ENCODE data around the gene DYNLT1. TPM values are rescaled to one million over a fixed set of nuclear protein-coding genes. Genes with fewer than 3 reads are reported as not detected.

The DYNLT1 gene
- polyA plus RNA-seq, 1 donor from 2014 or later = 320 TPM

DNA sequence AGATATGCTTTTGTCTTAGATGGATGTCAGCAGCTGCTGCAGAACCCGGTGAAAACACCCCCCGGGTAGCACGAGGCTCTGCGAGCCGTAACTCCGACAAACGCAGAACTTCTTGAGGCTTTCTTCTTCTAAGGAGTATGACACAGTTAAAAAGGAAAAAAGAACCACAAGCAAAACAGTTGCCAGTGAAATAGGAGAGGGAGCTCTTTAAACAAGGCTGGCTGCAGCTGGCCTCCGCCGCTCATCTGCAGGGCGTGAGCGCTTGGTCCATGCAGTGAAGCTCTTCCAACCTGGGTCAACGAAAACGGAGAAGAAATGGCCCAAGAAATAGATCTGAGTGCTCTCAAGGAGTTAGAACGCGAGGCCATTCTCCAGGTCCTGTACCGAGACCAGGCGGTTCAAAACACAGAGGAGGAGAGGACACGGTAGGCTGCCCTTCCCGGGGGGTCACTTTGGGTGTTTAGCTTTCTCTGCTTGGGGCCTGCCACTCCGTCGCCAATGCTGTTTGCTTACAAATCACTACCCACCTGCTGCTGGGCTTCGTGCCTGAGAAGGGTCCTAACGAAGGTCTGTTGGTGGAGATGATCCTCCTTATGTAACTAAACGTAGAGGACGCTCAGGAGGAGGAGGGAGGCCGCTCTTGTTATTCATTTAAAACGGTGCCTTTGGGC, 18.5 kb upstream of the DYNLT1 start:
- H3K27me3 ChIP-seq (ENCODE audit: insufficient read depth, low read depth, low read length) = no peaks in the 10 kb centered on the region
- TF ChIP-seq SMC3 (conservative IDR thresholded peaks at IDR 0.05; ENCODE audit: poor library complexity) (no peak), MXI1 (conservative IDR thresholded peaks at IDR 0.05; ENCODE audit: poor library complexity, severe bottlenecking) (no peak), EP300 (conservative IDR thresholded peaks at IDR 0.05; ENCODE audit: poor library complexity, severe bottlenecking) (no peak), POLR2AphosphoS5 (IDR thresholded peaks at IDR 0.05) (no peak), TAF1 (IDR thresholded peaks at IDR 0.05; ENCODE audit: low read depth) (no peak), EZH2 (IDR thresholded peaks at IDR 0.05; ENCODE audit: borderline replicate concordance, insufficient read depth, low read length, poor library complexity, severe bottlenecking) (no peak), RAD21 (conservative IDR thresholded peaks at IDR 0.05) (no peak)
- TF ChIP-seq, protein P1, sequence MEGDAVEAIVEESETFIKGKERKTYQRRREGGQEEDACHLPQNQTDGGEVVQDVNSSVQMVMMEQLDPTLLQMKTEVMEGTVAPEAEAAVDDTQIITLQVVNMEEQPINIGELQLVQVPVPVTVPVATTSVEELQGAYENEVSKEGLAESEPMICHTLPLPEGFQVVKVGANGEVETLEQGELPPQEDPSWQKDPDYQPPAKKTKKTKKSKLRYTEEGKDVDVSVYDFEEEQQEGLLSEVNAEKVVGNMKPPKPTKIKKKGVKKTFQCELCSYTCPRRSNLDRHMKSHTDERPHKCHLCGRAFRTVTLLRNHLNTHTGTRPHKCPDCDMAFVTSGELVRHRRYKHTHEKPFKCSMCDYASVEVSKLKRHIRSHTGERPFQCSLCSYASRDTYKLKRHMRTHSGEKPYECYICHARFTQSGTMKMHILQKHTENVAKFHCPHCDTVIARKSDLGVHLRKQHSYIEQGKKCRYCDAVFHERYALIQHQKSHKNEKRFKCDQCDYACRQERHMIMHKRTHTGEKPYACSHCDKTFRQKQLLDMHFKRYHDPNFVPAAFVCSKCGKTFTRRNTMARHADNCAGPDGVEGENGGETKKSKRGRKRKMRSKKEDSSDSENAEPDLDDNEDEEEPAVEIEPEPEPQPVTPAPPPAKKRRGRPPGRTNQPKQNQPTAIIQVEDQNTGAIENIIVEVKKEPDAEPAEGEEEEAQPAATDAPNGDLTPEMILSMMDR (IDR thresholded peaks at IDR 0.05; ENCODE audit: poor library complexity, severe bottlenecking) = no peak
- TF ChIP-seq, protein P2, sequence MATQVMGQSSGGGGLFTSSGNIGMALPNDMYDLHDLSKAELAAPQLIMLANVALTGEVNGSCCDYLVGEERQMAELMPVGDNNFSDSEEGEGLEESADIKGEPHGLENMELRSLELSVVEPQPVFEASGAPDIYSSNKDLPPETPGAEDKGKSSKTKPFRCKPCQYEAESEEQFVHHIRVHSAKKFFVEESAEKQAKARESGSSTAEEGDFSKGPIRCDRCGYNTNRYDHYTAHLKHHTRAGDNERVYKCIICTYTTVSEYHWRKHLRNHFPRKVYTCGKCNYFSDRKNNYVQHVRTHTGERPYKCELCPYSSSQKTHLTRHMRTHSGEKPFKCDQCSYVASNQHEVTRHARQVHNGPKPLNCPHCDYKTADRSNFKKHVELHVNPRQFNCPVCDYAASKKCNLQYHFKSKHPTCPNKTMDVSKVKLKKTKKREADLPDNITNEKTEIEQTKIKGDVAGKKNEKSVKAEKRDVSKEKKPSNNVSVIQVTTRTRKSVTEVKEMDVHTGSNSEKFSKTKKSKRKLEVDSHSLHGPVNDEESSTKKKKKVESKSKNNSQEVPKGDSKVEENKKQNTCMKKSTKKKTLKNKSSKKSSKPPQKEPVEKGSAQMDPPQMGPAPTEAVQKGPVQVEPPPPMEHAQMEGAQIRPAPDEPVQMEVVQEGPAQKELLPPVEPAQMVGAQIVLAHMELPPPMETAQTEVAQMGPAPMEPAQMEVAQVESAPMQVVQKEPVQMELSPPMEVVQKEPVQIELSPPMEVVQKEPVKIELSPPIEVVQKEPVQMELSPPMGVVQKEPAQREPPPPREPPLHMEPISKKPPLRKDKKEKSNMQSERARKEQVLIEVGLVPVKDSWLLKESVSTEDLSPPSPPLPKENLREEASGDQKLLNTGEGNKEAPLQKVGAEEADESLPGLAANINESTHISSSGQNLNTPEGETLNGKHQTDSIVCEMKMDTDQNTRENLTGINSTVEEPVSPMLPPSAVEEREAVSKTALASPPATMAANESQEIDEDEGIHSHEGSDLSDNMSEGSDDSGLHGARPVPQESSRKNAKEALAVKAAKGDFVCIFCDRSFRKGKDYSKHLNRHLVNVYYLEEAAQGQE (IDR thresholded peaks at IDR 0.05; ENCODE audit: borderline replicate concordance) = no peak
- no peaks in the 10 kb centered on the region for H3K9me3 ChIP-seq (ENCODE audit: low read length)
- H3K36me3 ChIP-seq (ENCODE audit: insufficient read depth, low read length) = no peaks in the 10 kb centered on the region
- no peak overlapping the region for H3K4me3 ChIP-seq (ENCODE audit: low read length)
- H3K9me2 ChIP-seq (ENCODE audit: insufficient read depth, low read length) = no peaks in the 10 kb centered on the region
- H3F3A ChIP-seq (ENCODE audit: insufficient read depth, low read length, poor library complexity, severe bottlenecking) = no peaks in the 10 kb centered on the region
- no peaks in the 10 kb centered on the region for H4K20me1 ChIP-seq (ENCODE audit: insufficient read depth)
- no peak overlapping the region for H2AFZ ChIP-seq (ENCODE audit: low read depth, low read length)
- no peak overlapping the region for H3K9ac ChIP-seq (ENCODE audit: low read length)
- no peak overlapping the region for H3K27ac ChIP-seq (ENCODE audit: low read length)
- no peak overlapping the region for H3K4me2 ChIP-seq (ENCODE audit: low read length)
- no peaks in the 10 kb centered on the region for H3K79me2 ChIP-seq (replicated peaks; ENCODE audit: insufficient read depth, low read length)

DNA sequence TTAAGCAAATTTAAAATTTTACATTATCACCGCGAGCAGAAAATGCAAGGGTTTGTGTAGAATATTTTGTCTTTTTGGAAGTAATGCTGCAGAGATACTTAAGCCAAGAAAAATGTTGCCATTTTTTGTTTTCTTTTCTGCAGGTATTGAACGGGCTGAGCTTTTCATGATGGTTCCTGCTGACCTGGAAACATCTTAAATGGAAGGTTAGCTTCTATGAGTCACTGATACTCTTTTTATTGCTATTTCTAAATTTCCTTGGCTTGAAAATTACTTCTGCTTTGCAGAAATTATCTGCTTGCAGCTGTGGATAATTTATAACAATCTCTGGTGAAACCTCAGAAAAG, 18.0 kb upstream of the DYNLT1 start:
- no peaks in the 10 kb centered on the region for H3K79me2 ChIP-seq (replicated peaks; ENCODE audit: insufficient read depth, low read length)
- H3K36me3 ChIP-seq (ENCODE audit: insufficient read depth, low read length) = no peaks in the 10 kb centered on the region
- no peak for TF ChIP-seq SMC3 (conservative IDR thresholded peaks at IDR 0.05; ENCODE audit: poor library complexity)
- no peak for TF ChIP-seq MXI1 (conservative IDR thresholded peaks at IDR 0.05; ENCODE audit: poor library complexity, severe bottlenecking)
- TF ChIP-seq, protein P1 (IDR thresholded peaks at IDR 0.05; ENCODE audit: poor library complexity, severe bottlenecking) = no peak
- TF ChIP-seq RAD21 (conservative IDR thresholded peaks at IDR 0.05) = no peak
- TF ChIP-seq TAF1 (IDR thresholded peaks at IDR 0.05; ENCODE audit: low read depth) = no peak
- no peak for TF ChIP-seq EP300 (conservative IDR thresholded peaks at IDR 0.05; ENCODE audit: poor library complexity, severe bottlenecking)
- no peak for TF ChIP-seq EZH2 (IDR thresholded peaks at IDR 0.05; ENCODE audit: borderline replicate concordance, insufficient read depth, low read length, poor library complexity, severe bottlenecking)
- no peak for TF ChIP-seq POLR2AphosphoS5 (IDR thresholded peaks at IDR 0.05)
- TF ChIP-seq, protein P2 (IDR thresholded peaks at IDR 0.05; ENCODE audit: borderline replicate concordance) = no peak
- no peak overlapping the region for H3K9ac ChIP-seq (ENCODE audit: low read length)
- H3K4me2 ChIP-seq (ENCODE audit: low read length) = no peak overlapping the region
- H2AFZ ChIP-seq (ENCODE audit: low read depth, low read length) = no peak overlapping the region
- H3K9me2 ChIP-seq (ENCODE audit: insufficient read depth, low read length) = no peaks in the 10 kb centered on the region
- no peaks in the 10 kb centered on the region for H3F3A ChIP-seq (ENCODE audit: insufficient read depth, low read length, poor library complexity, severe bottlenecking)
- H4K20me1 ChIP-seq (ENCODE audit: insufficient read depth) = no peaks in the 10 kb centered on the region
- no peaks in the 10 kb centered on the region for H3K27me3 ChIP-seq (ENCODE audit: insufficient read depth, low read depth, low read length)
- H3K27ac ChIP-seq (ENCODE audit: low read length) = no peak overlapping the region
- no peaks in the 10 kb centered on the region for H3K9me3 ChIP-seq (ENCODE audit: low read length)
- H3K4me3 ChIP-seq (ENCODE audit: low read length) = no peak overlapping the region

Measured in neural cell (in vitro differentiated cells).